LNCAP (cell line): Measurements from ENCODE around the gene HS1BP3.

Experiments
- TF ChIP-seq, protein P1 (sequence below): fragments of 450-650 bp; IDR thresholded peaks from 2 replicates; pipeline ENCODE4 v1.5.1; 2017; ENCODE audit warnings: mild to moderate bottlenecking

Gene HS1BP3

GRCh38 chr2:20638646-20639430 lies 12.1 kb downstream of the HS1BP3 start:
- TF ChIP-seq, protein P1, sequence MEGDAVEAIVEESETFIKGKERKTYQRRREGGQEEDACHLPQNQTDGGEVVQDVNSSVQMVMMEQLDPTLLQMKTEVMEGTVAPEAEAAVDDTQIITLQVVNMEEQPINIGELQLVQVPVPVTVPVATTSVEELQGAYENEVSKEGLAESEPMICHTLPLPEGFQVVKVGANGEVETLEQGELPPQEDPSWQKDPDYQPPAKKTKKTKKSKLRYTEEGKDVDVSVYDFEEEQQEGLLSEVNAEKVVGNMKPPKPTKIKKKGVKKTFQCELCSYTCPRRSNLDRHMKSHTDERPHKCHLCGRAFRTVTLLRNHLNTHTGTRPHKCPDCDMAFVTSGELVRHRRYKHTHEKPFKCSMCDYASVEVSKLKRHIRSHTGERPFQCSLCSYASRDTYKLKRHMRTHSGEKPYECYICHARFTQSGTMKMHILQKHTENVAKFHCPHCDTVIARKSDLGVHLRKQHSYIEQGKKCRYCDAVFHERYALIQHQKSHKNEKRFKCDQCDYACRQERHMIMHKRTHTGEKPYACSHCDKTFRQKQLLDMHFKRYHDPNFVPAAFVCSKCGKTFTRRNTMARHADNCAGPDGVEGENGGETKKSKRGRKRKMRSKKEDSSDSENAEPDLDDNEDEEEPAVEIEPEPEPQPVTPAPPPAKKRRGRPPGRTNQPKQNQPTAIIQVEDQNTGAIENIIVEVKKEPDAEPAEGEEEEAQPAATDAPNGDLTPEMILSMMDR: no peak

DNA sequence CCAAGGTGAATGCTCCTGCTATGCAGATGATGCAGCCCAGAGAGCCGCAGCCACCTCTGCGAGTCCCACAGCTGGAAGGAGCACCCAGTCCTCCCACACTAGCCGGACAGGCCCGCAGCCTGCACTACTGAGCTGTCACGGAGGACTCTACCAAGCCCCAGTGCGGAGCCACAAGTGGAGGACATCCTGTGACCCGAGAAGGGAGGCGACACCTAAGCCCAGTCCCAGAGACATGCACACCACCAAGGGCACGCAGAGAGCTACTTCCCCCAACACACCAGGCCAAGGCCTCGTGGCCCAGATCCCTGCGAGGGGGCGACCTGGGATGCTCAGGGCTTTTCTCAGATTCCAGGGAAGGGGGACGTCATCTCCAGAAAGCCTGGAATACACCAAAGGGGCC lies 12.9 kb downstream of the HS1BP3 start:
- TF ChIP-seq, protein P1: no peak

DNA sequence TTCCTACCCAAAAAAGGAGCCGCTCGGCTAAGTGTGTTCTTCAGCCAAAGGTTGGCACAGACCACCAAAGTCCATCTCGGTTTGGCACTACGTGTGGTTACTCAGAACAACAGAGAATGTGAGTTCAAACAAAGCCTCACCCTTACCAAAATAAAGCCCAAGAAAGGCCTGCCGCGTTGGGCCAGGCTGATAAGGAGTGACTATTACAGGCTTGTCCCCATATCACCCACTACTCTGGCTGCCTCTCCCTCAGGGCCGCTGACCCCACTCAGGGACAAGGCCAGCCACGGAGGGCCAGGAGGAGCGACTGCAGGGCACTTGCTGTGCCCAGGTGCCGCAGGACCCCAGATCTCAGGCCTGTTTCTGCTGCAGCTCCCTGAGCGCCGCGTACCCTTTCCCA lies 13.8 kb downstream of the HS1BP3 start:
- TF ChIP-seq, protein P1: no peak

GRCh38 chr2:20635675-20636584 lies 15.0 kb downstream of the HS1BP3 start:
- TF ChIP-seq, protein P1: peak; percentile 82

DNA sequence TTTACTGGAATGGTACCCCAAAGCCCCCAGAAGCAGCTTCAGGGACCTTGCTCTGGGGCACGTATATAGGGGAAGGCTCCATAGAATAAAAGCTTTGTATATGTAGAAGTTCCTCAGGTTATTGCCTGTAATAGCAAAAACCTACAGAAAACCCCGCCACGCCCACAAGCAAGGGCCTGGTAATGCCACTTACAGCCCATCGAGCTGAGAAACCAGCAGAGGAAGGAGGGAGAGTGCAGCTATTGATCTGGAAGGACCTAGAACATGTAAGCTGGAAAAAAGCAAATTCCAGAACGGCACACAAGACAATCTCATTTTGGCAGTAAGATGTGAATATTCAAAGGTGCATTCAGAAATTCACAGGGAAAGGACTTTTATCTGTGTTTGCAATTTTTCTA lies 15.8 kb downstream of the HS1BP3 start:
- TF ChIP-seq, protein P1: no peak

- TF ChIP-seq, protein P1: no peak
Measured at GRCh38 chr2:20634507-20635112, 16.3 kb downstream of the HS1BP3 start.

- TF ChIP-seq, protein P1: no peak
Measured at GRCh38 chr2:20633794-20634506, 16.9 kb downstream of the HS1BP3 start.
